SK-N-SH (cell line): Measurements from ENCODE around the gene STX16. TPM values are rescaled to one million over a fixed set of nuclear protein-coding genes. Genes with fewer than 3 reads are reported as not detected.

Experiments
- CTCF ChIA-PET: fragments of 300-600, 350-600 bp; formaldehyde crosslinking; extraction: SDS; loops from one replicate; lab custom pipeline; 2021; lab: Yijun Ruan, JAX
- POLR2A ChIA-PET: fragments of 350-600 bp; sonication (Branson Sonifier 250); formaldehyde crosslinking; extraction: SDS; loops from one replicate; lab custom pipeline; 2020; ENCODE audit warnings: antibody characterized with exemption, inconsistent platforms; lab: Yijun Ruan, JAX
- DNase-seq: peaks from one replicate; pipeline ENCODE4 v3.0.0; 2012
- H2AFZ ChIP-seq: fragments of 200-600 bp; sonication (generic); 2 replicates; pipeline ENCODE4 v1.8.1; 2016; ENCODE audit warnings: antibody characterized with exemption, mild to moderate bottlenecking, low read depth
- H3F3A ChIP-seq: fragments of 200-600 bp; sonication (generic); replicated peaks from 2 replicates; pipeline ENCODE3; 2016; ENCODE audit warnings: antibody characterized with exemption, mild to moderate bottlenecking; ENCODE audit not compliant: insufficient read depth
- H3K27ac ChIP-seq, 2 experiments: fragments of 200-500 bp in 1 of 2; fragments of 200-600 bp in 1 of 2; sonication (Bioruptor generic) in 1 of 2; sonication (generic), shearing (Covaris generic) in 1 of 2; 2 replicates each; pipeline versions ENCODE4 v1.5.1 to v1.6.1; 2014 to 2016; ENCODE audit warnings: low read depth in 2 of 2, inconsistent platforms in 1 of 2, low read length in 1 of 2, mild to moderate bottlenecking in 1 of 2, mixed read lengths in 1 of 2
- H3K27me3 ChIP-seq: fragments of 200-600 bp; sonication (generic), shearing (Covaris generic); 2 replicates; pipeline ENCODE4 v1.6.1; 2016; ENCODE audit warnings: mixed run types; ENCODE audit not compliant: insufficient read depth
- H3K36me3 ChIP-seq, 2 experiments: fragments of 200-500 bp in 1 of 2; fragments of 200-600 bp in 1 of 2; sonication (Bioruptor generic) in 1 of 2; sonication (generic) in 1 of 2; replicated peaks in 1 of 2; 2 replicates each; pipeline versions ENCODE3 to v1.5.1; 2014 to 2016; ENCODE audit warnings: low read length in 1 of 2, mild to moderate bottlenecking in 1 of 2; ENCODE audit not compliant: insufficient read depth in 2 of 2, control insufficient read depth in 1 of 2
- H3K4me1 ChIP-seq, 2 experiments: fragments of 200-500 bp in 1 of 2; fragments of 200-600 bp in 1 of 2; sonication (Bioruptor generic) in 1 of 2; sonication (generic), shearing (Covaris generic) in 1 of 2; 2 replicates each; pipeline versions ENCODE4 v1.5.1 to v1.6.1; 2014 to 2016; ENCODE audit warnings: low read depth in 1 of 2, low read length in 1 of 2, mixed run types in 1 of 2; ENCODE audit not compliant: insufficient read depth in 2 of 2, control insufficient read depth in 1 of 2
- H3K4me2 ChIP-seq: fragments of 200-600 bp; sonication (generic), shearing (Covaris generic); 2 replicates; pipeline ENCODE4 v1.6.1; 2017; ENCODE audit warnings: mixed run types
- H3K4me3 ChIP-seq, 2 experiments: fragments of 200-500 bp in 1 of 2; fragments of 200-600 bp in 1 of 2; sonication (Bioruptor generic) in 1 of 2; sonication (generic), shearing (Covaris generic) in 1 of 2; 2 replicates each; pipeline versions ENCODE4 v1.5.1 to v1.8.1; 2014 to 2016; ENCODE audit warnings: low read depth in 2 of 2, inconsistent platforms in 1 of 2, low read length in 1 of 2, mild to moderate bottlenecking in 1 of 2, mixed read lengths in 1 of 2, moderate library complexity in 1 of 2
- H3K79me2 ChIP-seq: fragments of 200-600 bp; sonication (generic); 2 replicates; pipeline ENCODE4 v1.8.1; 2017; ENCODE audit warnings: mild to moderate bottlenecking; ENCODE audit not compliant: insufficient read depth
- H3K9ac ChIP-seq: fragments of 200-600 bp; sonication (generic); 2 replicates; pipeline ENCODE4 v1.6.1; 2017; ENCODE audit warnings: mixed run types
- H3K9me2 ChIP-seq: fragments of 200-600 bp; sonication (generic); 2 replicates; pipeline ENCODE4 v1.6.1; 2017; ENCODE audit warnings: mixed run types
- H3K9me3 ChIP-seq: fragments of 200-600 bp; sonication (generic); 2 replicates; pipeline ENCODE4 v1.6.1; 2017; ENCODE audit warnings: mixed run types, mild to moderate bottlenecking, moderate library complexity
- H4K20me1 ChIP-seq: fragments of 200-600 bp; sonication (generic); 2 replicates; pipeline ENCODE4 v1.6.1; 2017; ENCODE audit warnings: mild to moderate bottlenecking, mixed run types; ENCODE audit not compliant: insufficient read depth
- ELF1 ChIP-seq: IDR thresholded peaks from 2 replicates; pipeline ENCODE4 v1.4.0; 2012
- GABPA ChIP-seq: IDR thresholded peaks from 2 replicates; pipeline ENCODE4 v1.4.0; 2012; ENCODE audit warnings: low read depth, mild to moderate bottlenecking
- JUND ChIP-seq: IDR thresholded peaks from 2 replicates; pipeline ENCODE4 v1.4.0; 2012
- MEF2A ChIP-seq: IDR thresholded peaks from 2 replicates; pipeline ENCODE4 v1.4.0; 2012; ENCODE audit warnings: low read depth, borderline replicate concordance
- NRF1 ChIP-seq: IDR thresholded peaks from 2 replicates; pipeline ENCODE4 v1.6.1; 2012; ENCODE audit warnings: low read depth, mild to moderate bottlenecking, low read length
- YY1 ChIP-seq: IDR thresholded peaks from 2 replicates; pipeline ENCODE4 v1.4.0; 2012; ENCODE audit warnings: low read depth, mild to moderate bottlenecking
- WGBS: methylation state at CpG from one replicate; pipeline ENCODE4 v1.1.6; 2017; ENCODE audit warnings: low lambda C conversion rate; 5-methylcytosine and 5-hydroxymethylcytosine counted together
- polyA plus RNA-seq, 3 experiments: library from polyadenylated mRNA; depleted of rRNA; stranded (reverse); fragments of >200 nt; gene quantifications; 2 replicates each; pipeline ENCODE4 v1.2.3, GENCODE V29; 2012
- TF ChIP-seq, protein P1 (sequence below): fragments of 150-350 bp; IDR thresholded peaks from 2 replicates; pipeline ENCODE4 v1.6.1; 2016; ENCODE audit warnings: mild to moderate bottlenecking, low read depth, low read length
- TF ChIP-seq, protein P2 (sequence below): IDR thresholded peaks from 2 replicates; pipeline ENCODE4 v1.6.1; 2012; ENCODE audit warnings: mild to moderate bottlenecking, low read depth, low read length, moderate library complexity
- TF ChIP-seq, protein P3 (sequence below): IDR thresholded peaks from 2 replicates; pipeline ENCODE4 v1.4.0; 2012; ENCODE audit warnings: low read depth, borderline replicate concordance

STX16 gene
- polyA plus RNA-seq, 1 of the 3 experiments (the other 2 are of a cell fraction): 63.8 TPM

DNA sequence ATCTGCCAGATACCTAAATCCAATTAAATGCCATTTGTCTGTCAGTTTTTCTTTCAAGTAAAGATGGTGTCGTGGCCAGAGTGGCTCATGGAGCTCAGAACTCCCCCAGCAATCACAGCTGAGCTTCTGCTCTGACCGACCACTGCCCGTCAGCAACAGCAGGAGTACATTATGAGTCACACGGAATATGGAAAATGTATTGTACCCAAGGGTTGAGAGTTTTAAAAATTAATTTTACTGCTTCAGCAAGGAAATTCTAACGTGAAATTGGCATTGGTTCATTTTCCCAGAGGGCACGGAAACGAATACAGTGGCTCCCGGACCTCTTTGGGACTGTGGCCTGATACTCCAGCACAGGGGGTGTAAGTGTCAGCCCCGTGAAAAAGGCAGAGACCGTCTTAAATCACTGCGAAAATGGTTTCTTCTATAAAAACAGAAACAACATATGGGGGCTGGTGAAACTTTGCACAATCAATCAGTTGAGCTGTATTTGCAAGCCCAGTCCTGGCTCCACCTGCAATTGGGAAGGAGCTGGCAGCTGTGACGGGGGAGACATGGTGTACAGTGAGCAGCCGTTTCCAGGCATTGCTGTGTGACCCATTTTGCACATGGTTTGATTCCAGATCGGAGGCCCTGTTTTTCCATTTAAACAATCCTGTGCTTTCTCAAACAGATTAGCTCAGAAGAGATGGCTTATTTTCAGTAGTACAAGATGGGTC, 54.3 kb downstream of the STX16 start:
- Histone ChIP-seq H3K9me3 (no peaks in the 10 kb centered on the region), H3K36me3 (peaks cover 5 to 6% of the 10 kb centered on the region in 2 experiments), H3K4me3 (no peak overlapping the region), H3F3A (no peaks in the 10 kb centered on the region), H3K4me2 (no peak overlapping the region)
- peak; percentile 27 for DNase-seq
- POLR2A ChIA-PET: no interaction called here
- CTCF ChIA-PET: no interaction called here
- TF ChIP-seq, protein P1, sequence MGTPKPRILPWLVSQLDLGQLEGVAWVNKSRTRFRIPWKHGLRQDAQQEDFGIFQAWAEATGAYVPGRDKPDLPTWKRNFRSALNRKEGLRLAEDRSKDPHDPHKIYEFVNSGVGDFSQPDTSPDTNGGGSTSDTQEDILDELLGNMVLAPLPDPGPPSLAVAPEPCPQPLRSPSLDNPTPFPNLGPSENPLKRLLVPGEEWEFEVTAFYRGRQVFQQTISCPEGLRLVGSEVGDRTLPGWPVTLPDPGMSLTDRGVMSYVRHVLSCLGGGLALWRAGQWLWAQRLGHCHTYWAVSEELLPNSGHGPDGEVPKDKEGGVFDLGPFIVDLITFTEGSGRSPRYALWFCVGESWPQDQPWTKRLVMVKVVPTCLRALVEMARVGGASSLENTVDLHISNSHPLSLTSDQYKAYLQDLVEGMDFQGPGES: no peak
- TF ChIP-seq JUND (no peak), YY1 (no peak), MEF2A (no peak), GABPA (no peak), NRF1 (no peak), ELF1 (no peak)
- TF ChIP-seq, protein P2, sequence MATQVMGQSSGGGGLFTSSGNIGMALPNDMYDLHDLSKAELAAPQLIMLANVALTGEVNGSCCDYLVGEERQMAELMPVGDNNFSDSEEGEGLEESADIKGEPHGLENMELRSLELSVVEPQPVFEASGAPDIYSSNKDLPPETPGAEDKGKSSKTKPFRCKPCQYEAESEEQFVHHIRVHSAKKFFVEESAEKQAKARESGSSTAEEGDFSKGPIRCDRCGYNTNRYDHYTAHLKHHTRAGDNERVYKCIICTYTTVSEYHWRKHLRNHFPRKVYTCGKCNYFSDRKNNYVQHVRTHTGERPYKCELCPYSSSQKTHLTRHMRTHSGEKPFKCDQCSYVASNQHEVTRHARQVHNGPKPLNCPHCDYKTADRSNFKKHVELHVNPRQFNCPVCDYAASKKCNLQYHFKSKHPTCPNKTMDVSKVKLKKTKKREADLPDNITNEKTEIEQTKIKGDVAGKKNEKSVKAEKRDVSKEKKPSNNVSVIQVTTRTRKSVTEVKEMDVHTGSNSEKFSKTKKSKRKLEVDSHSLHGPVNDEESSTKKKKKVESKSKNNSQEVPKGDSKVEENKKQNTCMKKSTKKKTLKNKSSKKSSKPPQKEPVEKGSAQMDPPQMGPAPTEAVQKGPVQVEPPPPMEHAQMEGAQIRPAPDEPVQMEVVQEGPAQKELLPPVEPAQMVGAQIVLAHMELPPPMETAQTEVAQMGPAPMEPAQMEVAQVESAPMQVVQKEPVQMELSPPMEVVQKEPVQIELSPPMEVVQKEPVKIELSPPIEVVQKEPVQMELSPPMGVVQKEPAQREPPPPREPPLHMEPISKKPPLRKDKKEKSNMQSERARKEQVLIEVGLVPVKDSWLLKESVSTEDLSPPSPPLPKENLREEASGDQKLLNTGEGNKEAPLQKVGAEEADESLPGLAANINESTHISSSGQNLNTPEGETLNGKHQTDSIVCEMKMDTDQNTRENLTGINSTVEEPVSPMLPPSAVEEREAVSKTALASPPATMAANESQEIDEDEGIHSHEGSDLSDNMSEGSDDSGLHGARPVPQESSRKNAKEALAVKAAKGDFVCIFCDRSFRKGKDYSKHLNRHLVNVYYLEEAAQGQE: no peak
- TF ChIP-seq, protein P3, sequence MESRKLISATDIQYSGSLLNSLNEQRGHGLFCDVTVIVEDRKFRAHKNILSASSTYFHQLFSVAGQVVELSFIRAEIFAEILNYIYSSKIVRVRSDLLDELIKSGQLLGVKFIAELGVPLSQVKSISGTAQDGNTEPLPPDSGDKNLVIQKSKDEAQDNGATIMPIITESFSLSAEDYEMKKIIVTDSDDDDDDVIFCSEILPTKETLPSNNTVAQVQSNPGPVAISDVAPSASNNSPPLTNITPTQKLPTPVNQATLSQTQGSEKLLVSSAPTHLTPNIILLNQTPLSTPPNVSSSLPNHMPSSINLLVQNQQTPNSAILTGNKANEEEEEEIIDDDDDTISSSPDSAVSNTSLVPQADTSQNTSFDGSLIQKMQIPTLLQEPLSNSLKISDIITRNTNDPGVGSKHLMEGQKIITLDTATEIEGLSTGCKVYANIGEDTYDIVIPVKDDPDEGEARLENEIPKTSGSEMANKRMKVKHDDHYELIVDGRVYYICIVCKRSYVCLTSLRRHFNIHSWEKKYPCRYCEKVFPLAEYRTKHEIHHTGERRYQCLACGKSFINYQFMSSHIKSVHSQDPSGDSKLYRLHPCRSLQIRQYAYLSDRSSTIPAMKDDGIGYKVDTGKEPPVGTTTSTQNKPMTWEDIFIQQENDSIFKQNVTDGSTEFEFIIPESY: no peak
- TF ChIP-seq, all 33 proteins: peak for 0
- Histone ChIP-seq H3K9ac (no peak overlapping the region), H4K20me1 (no peaks in the 10 kb centered on the region), H3K79me2 (no peaks in the 10 kb centered on the region; the same call in 1 of the 2 replicates), H3K27me3 (no peaks in the 10 kb centered on the region), H3K27ac (no peak overlapping the region), H2AFZ (no peak overlapping the region), H3K4me1 (peaks cover 0 to 3% of the 10 kb centered on the region in 2 experiments; a peak in 1 of 4 replicates), H3K9me2 (no peaks in the 10 kb centered on the region)
- 82% methylated on average over 14 of the region's 14 CpGs for WGBS
